Measurements from ENCODE around the gene KCTD5.
"Not testable (repeated sequence)": the region's sequence is repeated elsewhere in the genome, so short reads cannot be mapped to it uniquely, and the experiment has no call there.

KCTD5 gene

GRCh38 chr16:2656985-2657384, 25.3 kb upstream of the KCTD5 start:
- H3K9me3 ChIP-seq (ENCODE audit: severe bottlenecking): no peaks in the 10 kb centered on the region
- H3K27me3 ChIP-seq (ENCODE audit: insufficient read depth, low read depth, severe bottlenecking): no peaks in the 10 kb centered on the region
- H3K27ac ChIP-seq: no peak overlapping the region
- no peaks in the 10 kb centered on the region for H3K36me3 ChIP-seq
- TF ChIP-seq CTCF (IDR thresholded peaks at IDR 0.05; ENCODE audit: low read depth, low read length): no peak
- DNase-seq: no peak
- H3K4me3 ChIP-seq (ENCODE audit: low read depth, low read length): no peak overlapping the region

GRCh38 chr16:2657803-2658202, 24.5 kb upstream of the KCTD5 start:
- H3K36me3 ChIP-seq; H3K27me3 ChIP-seq (ENCODE audit: insufficient read depth, low read depth, severe bottlenecking); DNase-seq; H3K9me3 ChIP-seq (ENCODE audit: severe bottlenecking); H3K4me3 ChIP-seq (ENCODE audit: low read depth, low read length); H3K27ac ChIP-seq: not testable (repeated sequence)

- not testable (repeated sequence) for H3K4me3 ChIP-seq (ENCODE audit: low read depth, low read length); H3K27ac ChIP-seq; H3K9me3 ChIP-seq (ENCODE audit: severe bottlenecking); H3K36me3 ChIP-seq; H3K27me3 ChIP-seq (ENCODE audit: insufficient read depth, low read depth, severe bottlenecking); DNase-seq
These were observed 22.8 kb upstream of the KCTD5 start for GRCh38 chr16:2659560-2659959.

GRCh38 chr16:2660014-2660662, 22.2 kb upstream of the KCTD5 start:
- DNase-seq; H3K4me3 ChIP-seq (ENCODE audit: low read depth, low read length); H3K36me3 ChIP-seq; H3K27ac ChIP-seq; H3K27me3 ChIP-seq (ENCODE audit: insufficient read depth, low read depth, severe bottlenecking); H3K9me3 ChIP-seq (ENCODE audit: severe bottlenecking): not testable (repeated sequence)

GRCh38 chr16:2660755-2661373, 21.5 kb upstream of the KCTD5 start:
- H3K4me3 ChIP-seq (ENCODE audit: low read depth, low read length); H3K36me3 ChIP-seq; H3K27ac ChIP-seq; H3K9me3 ChIP-seq (ENCODE audit: severe bottlenecking); H3K27me3 ChIP-seq (ENCODE audit: insufficient read depth, low read depth, severe bottlenecking): not testable (repeated sequence)
- peak; percentile 59 for TF ChIP-seq CTCF (IDR thresholded peaks at IDR 0.05; ENCODE audit: low read depth, low read length)
- DNase-seq: peak; percentile 24

- TF ChIP-seq CTCF (IDR thresholded peaks at IDR 0.05; ENCODE audit: low read depth, low read length): no peak
- no peaks in the 10 kb centered on the region for H3K9me3 ChIP-seq (ENCODE audit: severe bottlenecking)
- no peaks in the 10 kb centered on the region for H3K27me3 ChIP-seq (ENCODE audit: insufficient read depth, low read depth, severe bottlenecking)
- no peak overlapping the region for H3K4me3 ChIP-seq (ENCODE audit: low read depth, low read length)
- H3K27ac ChIP-seq: no peak overlapping the region
- no peak for DNase-seq
- H3K36me3 ChIP-seq: no peaks in the 10 kb centered on the region
These were observed 18.5 kb upstream of the KCTD5 start for GRCh38 chr16:2663553-2664546.

- Histone ChIP-seq H3K27ac (no peak overlapping the region), H3K27me3 (ENCODE audit: insufficient read depth, low read depth, severe bottlenecking) (no peaks in the 10 kb centered on the region), H3K9me3 (ENCODE audit: severe bottlenecking) (no peaks in the 10 kb centered on the region), H3K36me3 (no peaks in the 10 kb centered on the region), H3K4me3 (ENCODE audit: low read depth, low read length) (no peak overlapping the region)
- TF ChIP-seq CTCF (IDR thresholded peaks at IDR 0.05; ENCODE audit: low read depth, low read length): no peak
- DNase-seq: no peak
These were observed 17.7 kb upstream of the KCTD5 start for GRCh38 chr16:2664574-2664982.

GRCh38 chr16:2666671-2667070, 15.7 kb upstream of the KCTD5 start:
- DNase-seq; H3K9me3 ChIP-seq (ENCODE audit: severe bottlenecking); H3K27me3 ChIP-seq (ENCODE audit: insufficient read depth, low read depth, severe bottlenecking); H3K36me3 ChIP-seq; H3K4me3 ChIP-seq (ENCODE audit: low read depth, low read length); H3K27ac ChIP-seq: not testable (repeated sequence)

GRCh38 chr16:2669587-2669986, 12.7 kb upstream of the KCTD5 start:
- H3K36me3 ChIP-seq; H3K4me3 ChIP-seq (ENCODE audit: low read depth, low read length); H3K27me3 ChIP-seq (ENCODE audit: insufficient read depth, low read depth, severe bottlenecking); H3K9me3 ChIP-seq (ENCODE audit: severe bottlenecking); H3K27ac ChIP-seq; DNase-seq: not testable (repeated sequence)
